A549 (cell line): ENCODE measurements around the gene OR3A3. TPM values are rescaled to one million over a fixed set of nuclear protein-coding genes. Genes with fewer than 3 reads are reported as not detected.

ENCODE experiments used
- ATAC-seq, 2 experiments: fragments of 200-7000 bp in 1 of 2; fragments of >200 bp in 1 of 2; cut with Nextera tagmentation in 1 of 2; cut with Tn5 transposase in 1 of 2; 3 replicates each; pipeline versions ENCODE4 v1.8.0 to v1.9.1; 2018 to 2020; ENCODE audit warnings: mild to moderate bottlenecking in 1 of 2, moderate library complexity in 1 of 2
- CTCF ChIA-PET: fragments of 300-600 bp; sonication (Branson Sonifier 250); formaldehyde crosslinking; extraction: SDS; loops from one replicate; lab custom pipeline; 2021; ENCODE audit warnings: antibody characterized with exemption, inconsistent platforms; lab: Yijun Ruan, JAX
- POLR2A ChIA-PET: fragments of 350-600 bp; formaldehyde crosslinking; extraction: SDS; loops from one replicate; lab custom pipeline; 2021; ENCODE audit warnings: antibody characterized with exemption, inconsistent platforms; lab: Yijun Ruan, JAX
- DNase-seq, 2 experiments: peaks; one replicate each; pipeline versions ENCODE4 v3.0.0 to v3.0.0-alpha.2; 2011 to 2016; ENCODE audit warnings: low read depth in 1 of 2, low spot score in 1 of 2
- FAIRE-seq: peaks from 2 replicates; lab custom pipeline; 2011; peaks lifted over from hg19 to GRCh38; lab: Jason Lieb, UNC
- H3K27ac ChIP-seq, 2 experiments: fragments of >200 bp; sonication (Bioruptor Twin); formaldehyde crosslinking; 3 replicates each; pipeline ENCODE4 v1.5.1; 2016 to 2017
- H3K4me1 ChIP-seq: fragments of >200 bp; sonication (Bioruptor Twin); formaldehyde crosslinking; 3 replicates; pipeline ENCODE4 v1.6.1; 2016
- H3K4me2 ChIP-seq: fragments of >200 bp; sonication (Bioruptor Twin); formaldehyde crosslinking; 3 replicates; pipeline ENCODE4 v1.6.1; 2016
- H3K4me3 ChIP-seq: fragments of >200 bp; sonication (Bioruptor Twin); formaldehyde crosslinking; 3 replicates; pipeline ENCODE4 v1.5.1; 2016
- H3K9me3 ChIP-seq: fragments of >200 bp; sonication (Bioruptor Twin); formaldehyde crosslinking; 3 replicates; pipeline ENCODE4 v1.6.1; 2016
- CEBPB ChIP-seq, 2 experiments: fragments of >200 bp in 1 of 2; sonication (Bioruptor Twin) in 1 of 2; formaldehyde crosslinking in 1 of 2; IDR thresholded peaks; 2 replicates each; pipeline ENCODE4 v1.6.1; 2012 to 2016
- CHD4 ChIP-seq: fragments of 200-600 bp; sonication (generic); IDR thresholded peaks from 2 replicates; pipeline ENCODE4 v1.6.1; 2016; ENCODE audit warnings: antibody characterized with exemption, mild to moderate bottlenecking, borderline replicate concordance
- CTCF ChIP-seq: fragments of >200 bp; sonication (Bioruptor Twin); formaldehyde crosslinking; IDR thresholded peaks from 3 replicates; pipeline ENCODE4 v1.5.1; 2016
- EHMT2 ChIP-seq: fragments of 200-600 bp; sonication (generic); IDR thresholded peaks from 2 replicates; pipeline ENCODE4 v1.6.1; 2016; ENCODE audit warnings: antibody characterized with exemption, low read depth, mild to moderate bottlenecking, moderate library complexity
- FOSL2 ChIP-seq, 2 experiments: fragments of 450-650 bp in 1 of 2; fragments of >200 bp in 1 of 2; sonication (Bioruptor Twin) in 1 of 2; formaldehyde crosslinking; IDR thresholded peaks; 2 replicates each; pipeline versions ENCODE4 v1.5.0 to v1.6.1; 2016 to 2020; ENCODE audit warnings: mild to moderate bottlenecking in 1 of 2, moderate library complexity in 1 of 2
- FOXS1 ChIP-seq: fragments of 250-450 bp; sonication (Bioruptor Pico); IDR thresholded peaks from 2 replicates; pipeline ENCODE4 v1.5.0; 2020; ENCODE audit warnings: mild to moderate bottlenecking, moderate library complexity
- HEYL ChIP-seq: fragments of 250-450 bp; sonication (Bioruptor Pico); IDR thresholded peaks from 2 replicates; pipeline ENCODE4 v1.8.0; 2021; ENCODE audit warnings: mild to moderate bottlenecking, moderate library complexity
- HOXB13 ChIP-seq: fragments of 250-450 bp; sonication (Bioruptor Pico); IDR thresholded peaks from 2 replicates; pipeline ENCODE4 v1.5.0; 2020; ENCODE audit warnings: low read depth, mild to moderate bottlenecking, moderate library complexity
- HOXB5 ChIP-seq: fragments of 250-450 bp; sonication (Bioruptor Pico); IDR thresholded peaks from 2 replicates; pipeline ENCODE4 v1.5.0; 2020; ENCODE audit warnings: mild to moderate bottlenecking, moderate library complexity
- JUNB ChIP-seq: fragments of >200 bp; sonication (Bioruptor Twin); formaldehyde crosslinking; IDR thresholded peaks from 2 replicates; pipeline ENCODE4 v1.6.1; 2016
- MYC ChIP-seq: IDR thresholded peaks from 2 replicates; pipeline ENCODE4 v1.6.1; 2012; ENCODE audit warnings: mild to moderate bottlenecking, inconsistent platforms, low read length, improper control_type of control experiment, borderline replicate concordance
- PHF8 ChIP-seq: fragments of 200-600 bp; sonication (generic); IDR thresholded peaks from 2 replicates; pipeline ENCODE4 v1.6.1; 2016; ENCODE audit warnings: low read depth, mild to moderate bottlenecking, antibody characterized with exemption, moderate library complexity, borderline replicate concordance
- RAD21 ChIP-seq, 2 experiments: fragments of >200 bp in 1 of 2; sonication (Bioruptor Twin) in 1 of 2; formaldehyde crosslinking in 1 of 2; IDR thresholded peaks in 1 of 2; conservative IDR thresholded peaks in 1 of 2; 2 replicates in 1 of 2; 3 replicates in 1 of 2; pipeline ENCODE4 v1.6.1; 2012 to 2018; ENCODE audit warnings: inconsistent platforms in 1 of 2
- REST ChIP-seq: fragments of 200-600 bp; sonication (generic); IDR thresholded peaks from 2 replicates; pipeline ENCODE4 v1.6.1; 2016; ENCODE audit warnings: antibody characterized with exemption, mild to moderate bottlenecking, moderate library complexity
- RFX5 ChIP-seq: fragments of 450-650 bp; IDR thresholded peaks from 2 replicates; pipeline ENCODE4 v1.7.1; 2014; ENCODE audit warnings: antibody characterized with exemption, mild to moderate bottlenecking, moderate library complexity
- SMC3 ChIP-seq: fragments of >200 bp; sonication (Bioruptor Twin); formaldehyde crosslinking; IDR thresholded peaks from 3 replicates; pipeline ENCODE4 v1.6.1; 2018; ENCODE audit warnings: inconsistent platforms
- TFCP2L1 ChIP-seq: fragments of 250-450 bp; sonication (Bioruptor Pico); IDR thresholded peaks from 2 replicates; pipeline ENCODE4 v1.5.0; 2021; ENCODE audit warnings: mild to moderate bottlenecking
- TP53 ChIP-seq: fragments of 250-450 bp; sonication (Bioruptor Pico); IDR thresholded peaks from 2 replicates; pipeline ENCODE4 v1.5.0; 2021; ENCODE audit warnings: mild to moderate bottlenecking, moderate library complexity
- ZC3H11A ChIP-seq: fragments of 450-650 bp; IDR thresholded peaks from 2 replicates; pipeline ENCODE4 v1.6.1; 2014; ENCODE audit warnings: antibody characterized with exemption, mild to moderate bottlenecking
- ZFP36 ChIP-seq: fragments of 450-650 bp; IDR thresholded peaks from 2 replicates; pipeline ENCODE4 v1.6.1; 2014; ENCODE audit warnings: borderline replicate concordance; ENCODE audit not compliant: partially characterized antibody
- WGBS: methylation state at CpG from one replicate; pipeline ENCODE4 v1.1.6; 2017; ENCODE audit errors: missing lambda C conversion rate; 5-methylcytosine and 5-hydroxymethylcytosine counted together
- polyA plus RNA-seq, 4 experiments: library from polyadenylated mRNA; depleted of rRNA in 3 of 4; stranded (reverse); fragments of >200 nt; fragmentation: RNase III in 1 of 4; extraction: RNeasy Plus Mini Kit Qiagen cat#74134 plus additional on column Dnase treatment in 1 of 4; gene quantifications; 2 replicates in 3 of 4; 3 replicates in 1 of 4; pipeline ENCODE4 v1.2.3, GENCODE V29; 2011 to 2017
- TF ChIP-seq, protein P1 (sequence below): fragments of >200 bp; sonication (Bioruptor Twin); formaldehyde crosslinking; IDR thresholded peaks from 2 replicates; pipeline ENCODE4 v1.6.1; 2016
- TF ChIP-seq, protein P2 (sequence below): IDR thresholded peaks from 2 replicates; pipeline ENCODE4 v1.6.1; 2012

OR3A3 gene
- polyA plus RNA-seq, 2 of the 4 experiments (the other 2 are of a cell fraction), result not detected

DNA sequence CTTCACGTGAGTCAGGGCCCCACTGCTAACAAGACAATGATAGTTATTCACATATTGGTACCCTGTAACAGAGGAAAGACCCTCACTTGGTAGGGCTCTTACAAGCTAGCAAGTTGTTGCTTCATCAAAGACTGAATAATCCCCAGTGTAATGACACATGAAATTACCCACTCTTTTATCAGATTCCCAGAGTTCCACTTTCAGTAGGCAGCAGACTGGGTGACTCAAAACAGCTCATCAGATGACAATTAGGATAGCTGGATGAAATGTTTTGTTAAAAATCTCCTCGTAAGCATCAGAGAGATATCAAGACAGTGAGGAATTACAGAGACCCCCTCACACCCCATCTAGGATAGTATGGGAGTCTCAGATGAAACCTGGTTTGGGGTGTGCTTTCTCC lies 29.3 kb downstream of the OR3A3 start:
- WGBS, result 4% methylated on average over 2 of the region's 2 CpGs
- no peaks in the 10 kb centered on the region for H3K4me1 ChIP-seq
- no peaks in the 10 kb centered on the region for H3K9me3 ChIP-seq
- POLR2A ChIA-PET, result no interaction called here
- H3K27ac ChIP-seq, result no peak overlapping the region
- CTCF ChIA-PET, result no interaction called here
- DNase-seq, result no peak
- H3K4me3 ChIP-seq, result no peak overlapping the region
- no peak overlapping the region for H3K4me2 ChIP-seq
- no peak for FAIRE-seq
- ATAC-seq, result no peak
- no peak for TF ChIP-seq MYC
- TF ChIP-seq ZFP36, result no peak
- no peak for TF ChIP-seq SMC3
- no peak for TF ChIP-seq TFCP2L1 (CRISPR knock-in tag)
- no peak for TF ChIP-seq HOXB13 (CRISPR knock-in tag)
- TF ChIP-seq HEYL, result no peak
- TF ChIP-seq CHD4, result no peak
- no peak for TF ChIP-seq RFX5
- TF ChIP-seq CEBPB (IDR thresholded peaks at IDR 0.05), result no peak
- TF ChIP-seq FOSL2 (IDR thresholded peaks at IDR 0.05), result no peak
- TF ChIP-seq FOSL2 (CRISPR knock-in tag; IDR thresholded peaks at IDR 0.05), result no peak
- TF ChIP-seq ZC3H11A, result no peak
- TF ChIP-seq, protein P1, sequence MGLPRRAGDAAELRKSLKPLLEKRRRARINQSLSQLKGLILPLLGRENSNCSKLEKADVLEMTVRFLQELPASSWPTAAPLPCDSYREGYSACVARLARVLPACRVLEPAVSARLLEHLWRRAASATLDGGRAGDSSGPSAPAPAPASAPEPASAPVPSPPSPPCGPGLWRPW, result no peak
- no peak for TF ChIP-seq HOXB5
- TF ChIP-seq REST, result no peak
- TF ChIP-seq, protein P2, sequence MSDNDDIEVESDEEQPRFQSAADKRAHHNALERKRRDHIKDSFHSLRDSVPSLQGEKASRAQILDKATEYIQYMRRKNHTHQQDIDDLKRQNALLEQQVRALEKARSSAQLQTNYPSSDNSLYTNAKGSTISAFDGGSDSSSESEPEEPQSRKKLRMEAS, result no peak
- no peak for TF ChIP-seq JUNB
- TF ChIP-seq, all 56 proteins: peak for 0

DNA sequence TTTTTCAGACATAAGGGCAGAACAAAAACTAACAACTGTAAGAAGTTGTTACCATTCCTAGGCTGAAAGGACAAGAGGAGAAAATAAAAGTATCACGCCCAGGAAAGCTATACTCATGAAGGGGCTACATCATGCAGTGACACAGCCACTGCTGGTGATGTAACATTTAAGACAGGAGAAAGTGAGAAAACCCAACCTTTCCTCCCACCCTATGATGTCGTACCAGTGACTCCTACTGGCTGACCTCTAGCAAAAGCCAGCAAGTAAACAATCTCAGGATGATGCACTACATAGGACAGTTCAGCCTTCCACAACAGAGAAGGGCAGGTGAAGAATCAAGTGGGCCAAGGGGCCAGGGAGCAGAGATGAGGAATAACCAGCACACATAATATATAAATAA lies 36.5 kb downstream of the OR3A3 start:
- TF ChIP-seq PHF8 (no peak), TP53 (CRISPR knock-in tag) (no peak), CTCF (peak; percentile 15; the same call in 1 of the 3 replicates), RAD21 (conservative IDR thresholded peaks at IDR 0.05 in 1 of 2, IDR thresholded peaks at IDR 0.05 in 1 of 2) (peak; percentile 33 to 58; a peak in 2 of 5 replicates), EHMT2 (no peak), FOXS1 (CRISPR knock-in tag) (no peak)
- WGBS, result 31% methylated on average over 2 of the region's 2 CpGs
- peak; percentile 71 to 80 for ATAC-seq
- CTCF ChIA-PET, result no interaction called here
- peak; percentile 59 for FAIRE-seq
- POLR2A ChIA-PET, result no interaction called here
- Histone ChIP-seq H3K4me1 (no peaks in the 10 kb centered on the region), H3K9me3 (no peaks in the 10 kb centered on the region), H3K4me3 (no peak overlapping the region), H3K27ac (no peak overlapping the region), H3K4me2 (no peak overlapping the region)
- peak in 1 of 2 experiments; percentile 52 for DNase-seq
